Activated T-helper 1 cell treated with anti-CD3 and anti-CD28 coated beads, Interleukin-12 subunit alpha, Interleukin-12 subunit beta, Interleukin-2, Interleukin-4 antibody, amounts not matched to agents 30 ng/mL and 10 ng/mL and 1 ng/mL, durations not matched to agents 14 hours and 24 hours and 36 hours (primary cell): ENCODE results near the gene HNRNPD. TPM values are rescaled to one million over a fixed set of nuclear protein-coding genes. Genes with fewer than 3 reads are reported as not detected.
"Not testable (repeated sequence)": the region's sequence is repeated elsewhere in the genome, so short reads cannot be mapped to it uniquely, and the experiment has no call there.

Source experiments
- DNase-seq: peaks from one replicate; pipeline ENCODE4 v3.0.0; 2021; ENCODE audit warnings: low spot score
- H3K27ac Mint-ChIP-seq: one replicate; pipeline ENCODE4 v1.8.0; 2021; ENCODE audit warnings: mild to moderate bottlenecking, mixed read lengths
- H3K27me3 Mint-ChIP-seq: one replicate; pipeline ENCODE4 v1.8.0; 2022; ENCODE audit warnings: mild to moderate bottlenecking, moderate library complexity, mixed read lengths; ENCODE audit not compliant: insufficient read depth
- H3K36me3 Mint-ChIP-seq: one replicate; pipeline ENCODE4 v1.8.0; 2021; ENCODE audit warnings: low read depth, mixed read lengths
- H3K4me1 Mint-ChIP-seq: one replicate; pipeline ENCODE4 v1.8.0; 2021; ENCODE audit warnings: low read depth, mixed read lengths
- H3K4me3 Mint-ChIP-seq: one replicate; pipeline ENCODE4 v1.8.0; 2021; ENCODE audit warnings: mild to moderate bottlenecking, moderate library complexity, mixed read lengths
- H3K9me3 Mint-ChIP-seq: one replicate; pipeline ENCODE4 v1.8.0; 2021; ENCODE audit warnings: mixed read lengths
- intact Hi-C: fragments of 100-400 bp; cut with micrococcal nuclease; formaldehyde crosslinking; loops from one replicate; pipeline ENCODE4 v1.15.1; 2024
- total RNA-seq: library from RNA; stranded (reverse); gene quantifications from 2 replicates; pipeline ENCODE4 v1.2.3, GENCODE V29; 2022

The HNRNPD gene
- total RNA-seq, 1 donor from 2014 or later: 434 TPM

DNA sequence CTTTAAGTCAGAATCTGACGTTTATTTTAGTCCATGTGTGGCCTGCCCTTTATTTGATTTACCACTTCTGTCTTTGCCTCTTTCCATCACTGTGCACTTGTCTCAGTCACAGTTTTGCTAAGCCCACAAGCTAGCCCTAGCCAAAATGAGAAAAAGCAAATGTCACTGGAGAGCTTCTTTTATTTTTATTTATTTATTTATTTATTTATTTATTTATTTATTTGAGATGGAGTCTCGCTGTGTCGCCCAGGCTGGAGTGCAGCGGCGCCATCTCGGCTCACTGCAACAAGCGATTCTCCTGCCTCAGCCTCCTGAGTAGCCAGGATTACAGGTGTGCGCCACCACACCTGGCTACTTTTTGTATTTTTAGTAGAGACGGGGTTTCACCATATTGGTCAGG, 16.3 kb upstream of the HNRNPD start:
- H3K27ac Mint-ChIP-seq, intact Hi-C loops, H3K36me3 Mint-ChIP-seq, DNase-seq, H3K4me3 Mint-ChIP-seq, H3K4me1 Mint-ChIP-seq, H3K9me3 Mint-ChIP-seq, H3K27me3 Mint-ChIP-seq: not testable (repeated sequence)

DNA sequence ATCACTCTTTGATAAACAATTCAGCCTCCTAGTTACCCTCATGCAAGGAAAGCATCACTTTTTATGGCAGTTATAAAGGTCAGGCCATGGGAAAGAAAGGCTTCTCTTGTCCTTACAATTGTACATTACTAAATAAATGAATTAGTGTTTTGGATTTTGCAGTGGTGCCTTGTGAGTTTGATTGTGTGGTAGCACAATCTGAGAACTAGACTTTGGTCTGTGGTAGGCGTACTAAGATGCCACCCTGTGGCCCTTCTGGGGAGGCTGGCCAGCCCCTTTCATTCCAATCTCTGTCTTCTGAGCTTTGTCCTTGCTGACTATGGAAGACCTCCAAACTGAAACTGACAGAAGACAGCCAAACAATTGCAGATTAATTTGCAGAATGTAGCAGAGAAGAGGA, 14.6 kb upstream of the HNRNPD start:
- Mint-ChIP-seq H3K4me3 (no peak overlapping the region), H3K27ac (no peak overlapping the region), H3K36me3 (no peaks in the 10 kb centered on the region), H3K27me3 (peaks cover 7% of the 10 kb centered on the region), H3K9me3 (no peaks in the 10 kb centered on the region), H3K4me1 (no peaks in the 10 kb centered on the region)
- intact Hi-C loops: no loop called here
- DNase-seq: no peak

DNA sequence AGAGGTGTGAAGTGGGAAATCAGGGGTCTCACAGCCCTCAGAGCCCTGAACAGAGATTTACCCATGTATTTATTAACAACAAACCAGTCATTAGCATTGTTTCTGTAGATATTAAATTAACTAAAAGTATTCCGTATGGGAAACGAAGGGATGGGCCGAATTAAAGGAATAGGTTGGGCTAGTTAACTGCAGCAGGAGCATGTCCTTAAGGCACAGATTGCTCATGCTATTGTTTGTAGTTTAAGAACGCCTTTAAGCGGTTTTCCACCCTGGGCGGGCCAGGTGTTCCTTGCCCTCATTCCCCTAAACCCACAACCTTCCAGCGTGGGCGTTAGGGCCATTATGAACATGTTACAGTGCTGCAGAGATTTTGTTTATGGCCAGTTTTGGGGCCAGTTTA, 12.5 kb upstream of the HNRNPD start:
- H3K27me3 Mint-ChIP-seq, H3K4me1 Mint-ChIP-seq, DNase-seq, H3K9me3 Mint-ChIP-seq, intact Hi-C loops, H3K36me3 Mint-ChIP-seq, H3K4me3 Mint-ChIP-seq, H3K27ac Mint-ChIP-seq: not testable (repeated sequence)

DNA sequence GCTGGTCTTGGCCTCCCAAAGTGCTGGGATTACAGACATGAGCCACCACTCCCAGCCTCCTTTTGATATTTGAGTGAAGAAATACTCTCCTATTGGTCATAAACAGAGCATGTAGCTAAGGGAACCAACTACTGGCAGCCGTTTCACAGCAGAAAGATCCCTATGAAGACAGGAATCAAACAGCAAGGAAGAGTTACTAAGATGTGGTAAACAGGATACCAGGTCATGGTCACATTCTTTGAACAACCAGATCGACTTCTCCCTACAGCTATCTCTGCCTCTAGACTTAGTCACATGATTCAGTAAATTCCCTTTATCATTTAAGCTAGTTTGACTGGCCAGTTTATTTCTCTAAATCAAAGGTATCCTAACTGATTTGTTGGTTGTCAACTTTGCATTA, 9.0 kb upstream of the HNRNPD start:
- no peak overlapping the region for H3K4me3 Mint-ChIP-seq
- peaks cover 2% of the 10 kb centered on the region for H3K4me1 Mint-ChIP-seq

DNA sequence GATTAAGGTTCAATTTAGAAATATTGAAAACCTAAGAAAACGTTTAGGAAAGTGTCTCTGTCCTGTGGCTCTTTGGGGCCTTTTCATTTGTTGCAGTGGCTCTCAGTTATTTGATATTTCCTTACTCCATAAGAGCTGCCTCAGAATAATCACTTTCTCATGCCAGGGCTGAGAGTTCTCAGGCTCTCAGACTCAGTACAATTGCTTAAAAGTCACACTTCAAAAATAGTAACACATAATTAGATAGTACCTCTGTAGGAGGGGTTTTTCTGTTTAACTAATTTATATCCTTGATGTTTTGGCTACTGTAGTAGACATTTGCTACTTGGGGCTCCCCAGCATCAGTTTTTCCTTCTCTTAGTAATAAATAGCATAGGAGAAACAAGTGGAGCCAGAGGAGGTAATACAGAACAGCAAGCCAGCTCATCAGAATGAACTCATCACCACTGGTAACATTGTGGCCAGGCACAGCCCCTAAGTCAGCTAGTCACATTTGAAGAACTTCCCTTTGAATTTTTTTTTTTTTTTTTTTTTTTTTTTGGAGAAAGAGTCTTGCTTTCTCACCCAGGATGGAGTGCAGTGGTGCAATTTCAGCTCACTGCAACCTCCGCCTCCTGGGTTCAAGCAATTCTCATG, 8.0 kb upstream of the HNRNPD start:
- H3K27me3 Mint-ChIP-seq: peaks cover 7% of the 10 kb centered on the region
- intact Hi-C loops: no loop called here
- no peak for DNase-seq
- peaks cover 5% of the 10 kb centered on the region for H3K36me3 Mint-ChIP-seq
- H3K9me3 Mint-ChIP-seq: no peaks in the 10 kb centered on the region
- no peak overlapping the region for H3K27ac Mint-ChIP-seq
- H3K4me3 Mint-ChIP-seq: no peak overlapping the region
- H3K4me1 Mint-ChIP-seq: peaks cover 5% of the 10 kb centered on the region

More for the DNA sequence above, 9.0 kb upstream of the HNRNPD start:
- intact Hi-C loops: no loop called here
- Mint-ChIP-seq H3K36me3 (peaks cover 3% of the 10 kb centered on the region), H3K9me3 (no peaks in the 10 kb centered on the region), H3K27ac (no peak overlapping the region), H3K27me3 (peaks cover 7% of the 10 kb centered on the region)
- no peak for DNase-seq

DNA sequence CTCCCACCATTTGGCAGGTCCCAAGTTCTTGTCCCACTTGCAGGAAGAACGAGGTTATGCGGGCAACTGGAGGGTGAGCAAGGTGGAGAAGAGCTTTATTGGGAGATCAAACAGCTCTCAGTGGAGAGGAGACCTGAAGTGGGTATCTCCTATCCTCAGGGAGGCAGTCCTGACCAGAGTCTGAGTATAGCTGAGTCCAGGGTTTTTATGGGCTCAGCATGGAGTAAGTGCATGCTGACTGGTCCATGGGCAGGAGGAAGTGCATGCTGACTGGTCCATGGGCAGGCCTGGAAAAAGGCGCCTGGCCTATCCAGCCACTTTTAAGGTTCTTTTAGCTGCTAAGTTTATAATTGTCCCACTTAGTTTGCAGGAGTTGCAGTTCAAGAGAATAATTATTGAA, 7.4 kb upstream of the HNRNPD start:
- DNase-seq: no peak
- Mint-ChIP-seq H3K4me1 (peaks cover 9% of the 10 kb centered on the region), H3K27me3 (peaks cover 7% of the 10 kb centered on the region), H3K4me3 (no peak overlapping the region), H3K27ac (no peak overlapping the region), H3K9me3 (no peaks in the 10 kb centered on the region), H3K36me3 (peaks cover 7% of the 10 kb centered on the region)
- intact Hi-C loops: no loop called here

DNA sequence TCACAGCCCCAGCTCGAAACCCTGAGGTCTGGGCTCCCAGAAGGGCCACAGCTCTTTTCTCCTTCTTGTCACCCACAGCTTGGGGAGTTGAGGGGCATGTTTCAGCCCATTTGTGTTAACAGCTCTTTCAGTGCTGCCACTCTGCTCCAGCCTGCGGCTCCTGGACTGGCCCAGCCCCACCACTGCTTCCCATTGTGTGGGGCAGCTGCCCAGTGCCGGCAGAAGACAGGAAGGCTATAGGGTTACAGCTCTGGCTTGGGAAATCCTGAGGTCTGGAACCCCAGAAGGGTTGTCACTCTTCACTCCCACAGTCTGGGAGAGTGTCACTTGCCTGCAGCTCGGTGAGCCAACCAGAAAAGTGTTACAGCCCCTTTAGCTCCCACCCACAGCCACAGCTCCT, 7.0 kb upstream of the HNRNPD start:
- DNase-seq: no peak
- H3K36me3 Mint-ChIP-seq: peaks cover 7% of the 10 kb centered on the region
- peaks cover 6% of the 10 kb centered on the region for H3K27me3 Mint-ChIP-seq
- H3K27ac Mint-ChIP-seq: no peak overlapping the region
- intact Hi-C loops: no loop called here
- H3K4me1 Mint-ChIP-seq: peaks cover 13% of the 10 kb centered on the region
- no peak overlapping the region for H3K4me3 Mint-ChIP-seq
- no peaks in the 10 kb centered on the region for H3K9me3 Mint-ChIP-seq

DNA sequence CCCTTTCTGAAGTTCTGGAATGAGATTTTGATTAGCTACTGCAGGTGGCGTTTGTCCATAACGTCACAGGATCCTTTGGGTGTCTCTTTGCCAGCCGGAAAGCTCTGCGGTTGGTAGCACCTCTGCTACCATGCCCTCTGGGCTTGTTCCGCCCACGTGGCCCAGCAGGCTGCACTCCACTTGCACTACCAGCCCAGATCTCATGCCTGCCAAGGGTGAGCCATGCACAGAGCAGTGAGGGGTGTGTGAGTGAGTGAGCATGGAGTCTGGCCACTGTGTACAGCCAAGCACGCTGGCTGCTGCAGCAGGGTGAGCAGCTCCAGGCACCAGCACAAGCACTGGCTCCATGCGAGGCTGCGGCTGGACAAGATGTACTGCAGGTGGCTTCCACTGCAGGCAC, 6.6 kb upstream of the HNRNPD start:
- Mint-ChIP-seq H3K4me1 (peaks cover 18% of the 10 kb centered on the region), H3K4me3 (no peak overlapping the region), H3K27me3 (peaks cover 4% of the 10 kb centered on the region), H3K36me3 (peaks cover 7% of the 10 kb centered on the region), H3K27ac (no peak overlapping the region), H3K9me3 (no peaks in the 10 kb centered on the region)
- no peak for DNase-seq
- intact Hi-C loops: no loop called here

DNA sequence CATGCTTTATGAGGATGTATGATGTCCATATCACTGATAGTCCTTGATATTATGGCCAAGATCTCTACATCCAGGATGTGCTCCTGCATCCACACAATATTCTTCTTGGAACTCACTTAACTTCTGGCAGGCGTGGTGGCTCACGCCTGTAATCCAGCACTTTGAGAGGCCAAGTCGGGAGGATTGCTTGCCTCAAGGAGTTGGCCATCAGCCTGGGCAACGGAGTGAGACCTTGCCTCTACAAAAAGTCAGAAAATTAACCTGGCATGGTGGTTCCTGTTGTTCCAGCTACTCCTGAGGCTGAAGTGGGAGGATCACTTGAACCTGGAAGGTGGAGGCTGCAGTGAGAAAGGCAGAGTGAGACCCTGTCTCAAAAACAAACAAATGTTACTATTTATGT, 2.3 kb upstream of the HNRNPD start:
- Mint-ChIP-seq H3K4me3 (peak overlapping the region; percentile 99), H3K27ac (no peak overlapping the region), H3K36me3 (peaks cover 27% of the 10 kb centered on the region), H3K9me3 (no peaks in the 10 kb centered on the region), H3K27me3 (peaks cover 2% of the 10 kb centered on the region), H3K4me1 (peaks cover 18% of the 10 kb centered on the region)
- DNase-seq: no peak
- intact Hi-C loops: loop anchor here (10.0 kb wide), 1 partner anchor 979 kb away; no protein-coding TSS in a partner anchor

DNA sequence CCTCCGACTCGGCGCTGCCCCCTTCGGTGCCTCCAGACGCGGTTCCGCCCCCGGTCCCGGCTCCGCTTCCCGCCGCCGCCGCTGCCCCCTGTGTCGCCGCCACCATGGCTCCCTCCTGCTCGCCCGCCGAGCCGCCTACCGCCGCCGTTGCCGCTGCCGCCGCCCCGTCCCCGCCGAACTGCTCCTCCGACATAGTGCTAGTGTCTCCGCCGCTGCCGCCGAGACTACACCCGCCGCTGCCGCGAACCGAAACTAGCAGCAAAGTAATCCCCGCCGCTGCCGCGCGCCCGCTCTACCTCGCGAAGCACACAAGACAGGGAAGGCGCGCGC, 340 bp downstream of the HNRNPD start:
- peaks cover 2% of the 10 kb centered on the region for H3K27me3 Mint-ChIP-seq
- peaks cover 43% of the 10 kb centered on the region for H3K4me1 Mint-ChIP-seq
- H3K36me3 Mint-ChIP-seq: peaks cover 50% of the 10 kb centered on the region
- no peak for DNase-seq
- H3K9me3 Mint-ChIP-seq: no peaks in the 10 kb centered on the region
- H3K4me3 Mint-ChIP-seq: peak overlapping the region; percentile 99
- intact Hi-C loops: loop anchor here (5.0 to 10.0 kb wide), 6 partner anchors 726 to 981 kb away; partner anchors contain the start of genes COQ2, PLAC8 and RASGEF1B
- H3K27ac Mint-ChIP-seq: peak overlapping the region; percentile 100

DNA sequence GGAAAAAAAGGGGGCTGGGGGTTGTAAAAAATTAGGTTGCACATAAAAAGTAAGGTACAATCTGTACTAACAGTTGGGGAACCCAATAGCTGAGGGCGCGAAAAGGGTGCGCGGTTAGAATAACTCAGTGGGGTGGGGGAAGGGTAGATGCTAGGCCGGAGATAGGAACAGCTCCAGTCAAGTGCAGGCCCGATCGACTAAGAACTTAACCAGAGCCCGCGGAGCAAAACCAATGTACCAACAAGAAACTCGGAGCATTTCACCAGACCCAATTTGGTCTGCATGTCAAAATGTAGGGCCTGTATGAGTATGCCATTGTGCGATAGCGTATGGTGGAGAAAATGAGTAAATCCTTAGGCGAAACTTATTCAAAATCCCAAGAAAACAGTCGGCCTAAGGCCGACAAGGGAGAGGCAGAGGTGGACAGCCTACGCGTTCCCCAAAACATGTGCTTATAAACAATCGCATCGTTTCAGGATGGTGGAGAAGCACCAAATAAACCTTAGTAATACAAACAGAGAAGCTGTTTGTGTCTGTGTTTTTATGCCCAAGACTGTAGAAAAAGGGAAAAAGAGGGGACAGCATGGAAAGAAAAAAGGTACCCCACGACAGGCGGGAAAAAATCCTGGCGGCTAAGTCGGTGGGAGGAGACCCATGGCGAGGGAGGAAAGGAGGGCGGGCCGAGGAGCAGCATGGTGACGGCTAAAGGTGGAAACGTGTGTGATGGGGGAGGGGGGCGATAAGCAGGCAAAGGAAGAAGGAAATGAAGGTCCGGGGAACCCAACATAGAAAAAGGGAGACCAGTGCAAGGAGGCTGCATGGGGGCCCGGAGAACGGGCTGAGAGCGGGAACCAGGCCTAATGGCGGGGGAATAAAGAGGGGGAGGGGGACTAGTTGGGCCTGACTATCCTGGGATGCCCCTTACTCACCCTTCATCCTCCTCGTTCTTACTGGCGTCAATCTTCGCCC, 990 bp downstream of the HNRNPD start:
- H3K4me1 Mint-ChIP-seq: peaks cover 48% of the 10 kb centered on the region
- H3K36me3 Mint-ChIP-seq: peaks cover 49% of the 10 kb centered on the region
- H3K4me3 Mint-ChIP-seq: peak overlapping the region; percentile 99
- H3K27ac Mint-ChIP-seq: peak overlapping the region; percentile 100
- peak; percentile 62 for DNase-seq
- peaks cover 2% of the 10 kb centered on the region for H3K27me3 Mint-ChIP-seq
- no peaks in the 10 kb centered on the region for H3K9me3 Mint-ChIP-seq
- intact Hi-C loops: loop anchor here (5.0 to 10.0 kb wide), 6 partner anchors 726 to 982 kb away; partner anchors contain the start of genes COQ2, PLAC8 and RASGEF1B

DNA sequence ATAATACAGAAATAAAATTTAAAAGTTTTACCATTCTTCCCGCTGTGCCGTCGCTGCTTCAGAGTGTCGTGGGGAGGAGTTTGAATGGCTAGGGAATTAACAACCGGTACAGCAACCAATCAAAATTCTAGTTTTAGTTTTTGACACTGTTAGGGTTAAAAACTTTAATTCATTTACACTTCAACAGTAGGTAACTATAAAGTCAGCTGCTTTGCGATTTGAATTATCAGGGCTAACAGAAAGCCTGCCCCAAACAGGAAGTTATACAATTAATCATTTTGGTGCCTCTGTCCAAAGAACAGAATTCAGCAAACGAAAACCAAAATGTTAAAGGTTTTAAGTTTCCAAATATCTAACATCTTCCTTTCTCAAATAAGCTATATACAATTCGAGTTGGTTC, 2.3 kb downstream of the HNRNPD start:
- peaks cover 55% of the 10 kb centered on the region for H3K36me3 Mint-ChIP-seq
- peak overlapping the region; percentile 100 for H3K27ac Mint-ChIP-seq
- H3K4me1 Mint-ChIP-seq: peaks cover 54% of the 10 kb centered on the region
- H3K9me3 Mint-ChIP-seq: no peaks in the 10 kb centered on the region
- no peak for DNase-seq
- peak overlapping the region; percentile 99 for H3K4me3 Mint-ChIP-seq
- peaks cover 2% of the 10 kb centered on the region for H3K27me3 Mint-ChIP-seq
- intact Hi-C loops: loop anchor here (1.0 to 10.0 kb wide), 7 partner anchors 9 to 983 kb away; partner anchors contain the start of genes COQ2, PLAC8 and RASGEF1B
